Activated naive CD8-positive, alpha-beta T cell (primary cell): ENCODE data around the gene MMS19.
A peak's percentile ranks its signal among the peaks of the same experiment; 100 is the strongest.
"Not testable (repeated sequence)": the region's sequence is repeated elsewhere in the genome, so short reads cannot be mapped to it uniquely, and the experiment has no call there.

ENCODE experiments used
- H3K27ac Mint-ChIP-seq: one replicate; pipeline ENCODE4 v1.8.0; 2021; ENCODE audit warnings: mixed read lengths
- H3K27me3 Mint-ChIP-seq: one replicate; pipeline ENCODE4 v1.8.0; 2021; ENCODE audit warnings: mixed read lengths
- H3K36me3 Mint-ChIP-seq: one replicate; pipeline ENCODE4 v1.8.0; 2021; ENCODE audit warnings: mixed read lengths
- H3K4me1 Mint-ChIP-seq: one replicate; pipeline ENCODE4 v1.8.0; 2021; ENCODE audit warnings: low read depth, mixed read lengths
- H3K4me3 Mint-ChIP-seq: one replicate; pipeline ENCODE4 v1.8.0; 2021; ENCODE audit warnings: mild to moderate bottlenecking, mixed read lengths
- H3K9me3 Mint-ChIP-seq: one replicate; pipeline ENCODE4 v1.8.0; 2021; ENCODE audit warnings: low read depth, mixed read lengths

The MMS19 gene

DNA sequence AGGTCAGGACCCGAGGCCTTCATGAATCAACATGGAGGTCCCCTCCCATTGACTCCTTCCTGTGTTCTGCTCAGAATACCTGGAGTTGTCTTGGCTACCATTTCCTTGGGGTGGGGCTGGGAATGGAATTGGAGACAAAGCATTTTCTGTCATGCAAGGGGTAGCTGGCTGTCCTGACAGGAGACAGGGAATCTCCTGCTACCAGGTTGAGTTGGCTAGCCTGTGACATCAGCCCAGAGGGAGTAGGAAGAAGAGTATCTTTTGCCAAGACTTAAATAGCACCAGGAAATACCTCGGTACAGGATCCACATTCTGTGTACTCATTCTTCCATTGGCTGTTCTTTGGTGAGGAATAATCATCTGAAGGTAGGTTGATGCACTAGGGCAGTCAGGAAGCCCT lies 47.4 kb downstream of the MMS19 start:
- Mint-ChIP-seq H3K4me1 (peaks cover 64% of the 10 kb centered on the region), H3K9me3 (no peaks in the 10 kb centered on the region), H3K4me3 (no peak overlapping the region), H3K36me3 (peaks cover 7% of the 10 kb centered on the region), H3K27ac (no peak overlapping the region), H3K27me3 (no peaks in the 10 kb centered on the region)

GRCh38 chr10:97445722-97446639 lies 52.2 kb downstream of the MMS19 start, which contains the start of the genes EXOSC1 and ZDHHC16:
Gene EXOSC1, minus strand, starts transcription at chr10:97446006. Its CDS starts 21 bp downstream, at chr10:97445985.
Gene ZDHHC16, plus strand, starts transcription at chr10:97446175. Its CDS starts 5,501 bp downstream, at chr10:97451676.
- peaks cover 52% of the 10 kb centered on the region for H3K4me1 Mint-ChIP-seq
- H3K27ac Mint-ChIP-seq = peak within 1 kb of the TSS; percentile 96
- H3K27me3 Mint-ChIP-seq = no peaks in the 10 kb centered on the region
- peak within 1 kb of the TSS; percentile 96 for H3K4me3 Mint-ChIP-seq
- no peaks in the 10 kb centered on the region for H3K9me3 Mint-ChIP-seq
- H3K36me3 Mint-ChIP-seq = peaks cover 4% of the 10 kb centered on the region

DNA sequence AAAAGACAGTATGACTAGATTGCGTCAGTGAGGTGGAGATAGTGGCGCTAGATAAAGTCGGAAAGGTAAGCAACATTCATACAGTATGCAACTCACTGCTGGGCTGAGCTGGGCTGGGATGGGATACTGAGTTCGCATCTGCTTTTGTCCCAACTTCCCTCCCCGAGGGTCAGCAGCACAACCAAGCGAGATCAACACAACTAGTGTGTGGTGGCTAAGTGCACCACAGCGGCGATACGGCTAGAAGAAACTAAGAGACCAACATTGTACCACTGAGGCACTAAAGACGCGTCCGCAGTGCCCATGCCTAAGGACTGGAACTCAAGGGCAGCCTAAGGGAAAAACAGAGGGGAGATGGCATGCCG lies 52.9 kb downstream of the MMS19 start:
- Mint-ChIP-seq H3K9me3 (no peaks in the 10 kb centered on the region), H3K27me3 (no peaks in the 10 kb centered on the region), H3K4me1 (peaks cover 48% of the 10 kb centered on the region)

GRCh38 chr10:97444212-97444611 lies 54.0 kb downstream of the MMS19 start:
- Mint-ChIP-seq H3K27me3 (no peaks in the 10 kb centered on the region), H3K36me3 (peaks cover 8% of the 10 kb centered on the region), H3K9me3 (no peaks in the 10 kb centered on the region), H3K4me3 (peak overlapping the region; percentile 96), H3K27ac (peak overlapping the region; percentile 47), H3K4me1 (peaks cover 45% of the 10 kb centered on the region)

More for the DNA sequence above, 52.9 kb downstream of the MMS19 start:
- Mint-ChIP-seq H3K4me3 (peak overlapping the region; percentile 96), H3K36me3 (peaks cover 6% of the 10 kb centered on the region), H3K27ac (peak overlapping the region; percentile 96)

DNA sequence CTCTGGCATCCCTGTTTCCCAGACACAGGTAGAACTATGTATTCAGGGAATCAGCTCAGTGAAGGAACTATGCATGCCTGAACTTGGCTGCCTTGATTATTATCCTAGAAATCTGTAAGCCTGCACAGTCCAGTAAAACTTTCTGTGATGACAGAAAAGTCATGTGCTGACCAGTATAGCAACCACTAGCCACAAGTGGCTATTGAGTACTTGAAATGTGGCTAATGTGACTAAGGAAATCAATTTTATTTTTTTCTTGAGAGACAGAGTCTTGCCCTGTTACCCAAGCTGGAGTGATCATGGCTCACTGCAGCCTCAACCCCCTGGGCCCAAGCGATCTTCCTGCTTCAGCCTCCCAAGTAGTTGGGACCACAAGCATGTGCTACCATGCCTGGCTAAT lies 55.9 kb downstream of the MMS19 start:
- Mint-ChIP-seq H3K27ac (no peak overlapping the region), H3K4me1 (peaks cover 30% of the 10 kb centered on the region), H3K36me3 (peaks cover 6% of the 10 kb centered on the region), H3K27me3 (no peaks in the 10 kb centered on the region), H3K4me3 (no peak overlapping the region), H3K9me3 (no peaks in the 10 kb centered on the region)

GRCh38 chr10:97435211-97435610 lies 63.0 kb downstream of the MMS19 start:
- H3K4me1 Mint-ChIP-seq = peaks cover 7% of the 10 kb centered on the region
- no peaks in the 10 kb centered on the region for H3K9me3 Mint-ChIP-seq
- H3K4me3 Mint-ChIP-seq = no peak overlapping the region
- H3K27ac Mint-ChIP-seq = no peak overlapping the region
- H3K36me3 Mint-ChIP-seq = peaks cover 7% of the 10 kb centered on the region
- H3K27me3 Mint-ChIP-seq = no peaks in the 10 kb centered on the region

DNA sequence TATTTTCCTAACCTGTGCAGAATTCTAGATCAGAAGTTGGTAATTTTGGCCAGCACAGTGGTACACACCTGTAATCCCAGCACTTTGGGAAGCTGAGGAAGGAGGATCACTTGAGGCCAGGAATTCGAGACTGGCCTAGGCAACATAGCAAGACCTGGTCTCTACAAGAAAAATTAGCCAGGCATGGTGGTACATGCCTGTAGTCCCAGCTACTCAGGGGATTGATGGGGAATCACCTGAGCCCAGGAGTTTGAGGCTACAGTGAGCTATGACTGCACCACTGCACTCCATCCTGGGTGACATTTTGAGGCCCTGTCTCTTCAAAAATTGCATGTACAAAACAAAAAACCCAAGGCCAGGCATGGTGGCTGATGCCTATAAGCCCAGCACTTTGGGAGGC lies 63.7 kb downstream of the MMS19 start:
- peaks cover 6% of the 10 kb centered on the region for H3K36me3 Mint-ChIP-seq
- peak overlapping the region; percentile 64 for H3K27ac Mint-ChIP-seq
- no peaks in the 10 kb centered on the region for H3K27me3 Mint-ChIP-seq
- no peaks in the 10 kb centered on the region for H3K9me3 Mint-ChIP-seq
- no peak overlapping the region for H3K4me3 Mint-ChIP-seq
- peaks cover 12% of the 10 kb centered on the region for H3K4me1 Mint-ChIP-seq

- Mint-ChIP-seq H3K36me3 (peaks cover 5% of the 10 kb centered on the region), H3K4me3 (no peak overlapping the region), H3K9me3 (no peaks in the 10 kb centered on the region), H3K27ac (peak overlapping the region; percentile 64), H3K4me1 (peaks cover 17% of the 10 kb centered on the region), H3K27me3 (no peaks in the 10 kb centered on the region)
Observed at GRCh38 chr10:97434055-97434454, 64.2 kb downstream of the MMS19 start.

GRCh38 chr10:97428572-97428981 lies 69.6 kb downstream of the MMS19 start:
- Mint-ChIP-seq H3K4me3 (peak overlapping the region; percentile 93), H3K27me3 (no peaks in the 10 kb centered on the region), H3K27ac (peak overlapping the region; percentile 97), H3K4me1 (peaks cover 43% of the 10 kb centered on the region), H3K36me3 (peaks cover 10% of the 10 kb centered on the region), H3K9me3 (no peaks in the 10 kb centered on the region)

- peaks cover 13% of the 10 kb centered on the region for H3K36me3 Mint-ChIP-seq
- H3K4me1 Mint-ChIP-seq = peaks cover 52% of the 10 kb centered on the region
- peak overlapping the region; percentile 93 for H3K4me3 Mint-ChIP-seq
- H3K27me3 Mint-ChIP-seq = no peaks in the 10 kb centered on the region
- no peaks in the 10 kb centered on the region for H3K9me3 Mint-ChIP-seq
- peak overlapping the region; percentile 97 for H3K27ac Mint-ChIP-seq
Observed at GRCh38 chr10:97427571-97428179, 70.5 kb downstream of the MMS19 start.

DNA sequence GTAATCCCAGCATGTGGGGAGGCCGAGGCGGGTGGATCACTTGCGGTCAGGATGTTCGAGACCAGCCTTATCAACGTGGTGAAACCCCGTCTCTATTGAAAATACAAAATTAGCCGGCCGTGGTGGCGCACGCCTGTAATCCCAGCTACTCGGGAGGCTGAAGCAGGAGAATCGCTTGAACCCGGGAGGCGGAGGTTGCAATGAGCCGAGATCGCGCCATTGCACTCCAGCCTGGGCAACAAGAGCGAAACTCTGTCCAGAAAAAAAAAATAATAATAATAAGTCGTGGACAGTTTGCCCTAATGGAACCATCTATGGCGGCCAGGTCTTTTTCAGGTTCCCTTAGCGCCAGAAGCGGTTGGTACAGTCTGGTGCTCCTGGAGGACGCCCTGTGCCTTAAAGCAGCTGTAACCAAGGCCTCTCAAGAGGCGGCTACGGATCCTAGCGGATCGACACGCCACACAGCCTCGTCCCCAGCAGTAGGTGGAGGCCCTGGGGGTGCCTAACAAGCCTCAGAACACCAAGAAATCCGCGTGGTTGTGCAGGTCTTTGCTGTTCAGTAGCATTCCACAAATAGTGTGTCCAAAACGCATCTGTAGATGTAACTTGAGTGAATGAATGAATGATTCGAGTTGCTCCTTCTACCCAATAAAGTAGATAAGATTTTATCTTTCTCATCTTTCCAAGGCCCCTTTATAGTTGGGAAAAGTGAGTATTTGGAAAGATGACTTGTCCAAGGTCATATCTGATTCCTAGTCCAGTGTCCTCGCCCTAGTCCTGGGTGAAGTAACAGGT lies 71.2 kb downstream of the MMS19 start:
- Mint-ChIP-seq H3K4me1 (peaks cover 52% of the 10 kb centered on the region), H3K36me3 (peaks cover 12% of the 10 kb centered on the region), H3K27me3 (no peaks in the 10 kb centered on the region), H3K4me3 (peak overlapping the region; percentile 93), H3K27ac (peak overlapping the region; percentile 97), H3K9me3 (no peaks in the 10 kb centered on the region)

GRCh38 chr10:97425964-97426775 lies 72.1 kb downstream of the MMS19 start, which contains the start of gene PGAM1:
Gene PGAM1, plus strand, starts transcription at chr10:97426191. Its CDS starts 117 bp downstream, at chr10:97426308.
- Mint-ChIP-seq H3K27me3 (no peaks in the 10 kb centered on the region), H3K27ac (peak within 1 kb of the TSS; percentile 100), H3K4me1 (peaks cover 54% of the 10 kb centered on the region), H3K4me3 (peak within 1 kb of the TSS; percentile 93), H3K9me3 (no peaks in the 10 kb centered on the region), H3K36me3 (peaks cover 11% of the 10 kb centered on the region)

DNA sequence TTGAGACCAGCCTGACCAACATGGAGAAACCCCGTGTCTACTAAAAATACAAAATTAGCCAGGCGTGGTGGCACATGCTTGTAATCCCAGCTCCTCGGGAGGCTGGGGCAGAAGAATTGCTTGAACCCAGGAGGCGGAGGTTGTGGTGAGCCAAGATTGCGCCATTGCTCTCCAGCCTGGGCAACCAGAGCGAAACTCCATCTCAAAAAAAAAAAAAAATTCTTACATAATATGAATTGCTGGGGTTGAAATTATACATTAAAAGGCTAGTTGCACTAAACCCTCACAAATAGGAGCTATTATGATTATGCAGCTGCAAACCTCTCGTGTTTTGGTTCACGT lies 74.5 kb downstream of the MMS19 start:
- H3K4me1 Mint-ChIP-seq = peaks cover 48% of the 10 kb centered on the region
- not testable (repeated sequence) for H3K9me3 Mint-ChIP-seq, H3K27me3 Mint-ChIP-seq, H3K36me3 Mint-ChIP-seq
- H3K27ac Mint-ChIP-seq = peak overlapping the region; percentile 100
- peak overlapping the region; percentile 93 for H3K4me3 Mint-ChIP-seq

GRCh38 chr10:97416565-97416964 lies 81.7 kb downstream of the MMS19 start:
- Mint-ChIP-seq H3K4me1 (peaks cover 73% of the 10 kb centered on the region), H3K4me3 (peak overlapping the region; percentile 48), H3K9me3 (no peaks in the 10 kb centered on the region), H3K27ac (peak overlapping the region; percentile 86), H3K36me3 (no peaks in the 10 kb centered on the region), H3K27me3 (no peaks in the 10 kb centered on the region)
